Astrocyte (in vitro differentiated cells and primary cell): ENCODE measurements around the gene ZP1.

ENCODE experiments used
- CTCF ChIP-seq: IDR thresholded peaks from 2 replicates; pipeline ENCODE4 v1.5.1; 2011; ENCODE audit warnings: low read depth, mild to moderate bottlenecking, inconsistent platforms, low read length, moderate library complexity; ENCODE audit not compliant: insufficient read depth
- EZH2 ChIP-seq: IDR thresholded peaks from 2 replicates; pipeline ENCODE4 v1.6.1; 2012; ENCODE audit warnings: mild to moderate bottlenecking, low read length, inconsistent platforms; ENCODE audit not compliant: insufficient read depth

DNA sequence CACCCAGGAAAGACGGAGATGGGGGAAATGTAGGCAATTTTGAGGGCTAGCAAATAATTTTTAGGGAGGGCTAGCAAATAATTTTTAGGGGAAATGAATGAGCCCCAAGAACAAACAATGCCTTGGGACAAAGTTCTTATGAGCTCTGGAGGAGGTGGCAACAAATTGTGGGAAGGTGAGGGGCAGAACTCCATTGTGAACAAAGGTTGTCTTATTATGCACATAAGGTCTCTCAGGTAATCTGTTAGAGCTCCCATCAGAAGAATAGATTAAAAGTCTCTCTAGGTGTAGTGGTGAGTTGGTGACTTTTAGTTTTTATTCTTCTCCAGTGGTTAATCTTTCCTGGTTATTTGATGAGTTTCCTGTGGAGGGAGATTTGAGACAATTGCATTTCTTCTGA is 41.5 kb downstream of the ZP1 start:
- TF ChIP-seq CTCF (no peak), EZH2 (no peak)
